RKO (cell line): Measurements from ENCODE around the gene NKG7.
A peak's percentile ranks its signal among the peaks of the same experiment; 100 is the strongest.

Experiments
- DNase-seq: peaks from one replicate; pipeline ENCODE4 v3.0.0-alpha.2; 2016; ENCODE audit warnings: low spot score

Gene NKG7

GRCh38 chr19:51361239-51361638 lies 11.2 kb downstream of the NKG7 start:
- no peak for DNase-seq

- DNase-seq, result peak; percentile 46
Observed at GRCh38 chr19:51359294-51359693, 13.2 kb downstream of the NKG7 start.

DNA sequence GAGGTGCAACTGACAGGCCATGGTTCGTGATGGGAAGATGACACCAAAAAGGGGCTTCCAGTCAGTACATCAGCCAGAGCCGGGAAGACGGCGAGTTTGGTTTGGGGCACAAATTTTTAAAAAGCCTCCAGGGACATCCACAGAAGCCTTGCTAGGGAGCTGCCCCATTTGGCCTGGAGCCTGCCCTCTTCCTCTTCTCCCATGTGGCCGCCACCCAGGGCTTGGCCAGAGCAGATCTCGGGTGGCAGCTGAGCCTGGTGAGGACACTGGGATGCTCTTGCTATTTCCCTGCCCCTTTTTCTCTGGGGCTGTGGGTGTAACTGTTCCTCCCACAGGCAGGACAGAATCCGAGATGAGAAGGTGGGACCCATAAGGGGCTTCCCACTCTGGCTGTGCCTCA lies 14.5 kb downstream of the NKG7 start:
- no peak for DNase-seq

GRCh38 chr19:51356159-51356801 lies 16.2 kb downstream of the NKG7 start:
- DNase-seq, result no peak

DNA sequence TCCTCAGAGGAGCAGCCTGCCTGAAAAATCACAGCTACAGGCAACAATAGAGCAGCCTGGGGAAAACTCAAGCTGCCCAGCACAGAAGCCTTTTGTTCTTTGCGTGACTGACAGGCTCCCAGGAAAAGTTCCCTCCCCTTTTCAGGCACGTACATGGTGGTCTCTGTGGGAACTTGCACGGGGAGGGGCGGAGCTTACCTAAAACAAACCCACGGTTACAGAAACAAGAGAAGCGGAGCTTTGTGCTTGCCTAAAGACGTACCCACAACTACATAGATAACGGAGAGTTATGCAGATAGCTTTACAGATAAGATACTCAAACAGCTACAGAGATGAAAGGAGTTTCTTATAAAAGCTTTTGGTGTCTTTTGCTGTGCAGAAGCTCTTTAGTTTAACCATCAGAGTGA lies 17.7 kb downstream of the NKG7 start:
- no peak for DNase-seq

GRCh38 chr19:51354103-51354741 lies 18.2 kb downstream of the NKG7 start:
- no peak for DNase-seq

- no peak for DNase-seq
Observed at GRCh38 chr19:51352783-51353360, 19.6 kb downstream of the NKG7 start.

DNA sequence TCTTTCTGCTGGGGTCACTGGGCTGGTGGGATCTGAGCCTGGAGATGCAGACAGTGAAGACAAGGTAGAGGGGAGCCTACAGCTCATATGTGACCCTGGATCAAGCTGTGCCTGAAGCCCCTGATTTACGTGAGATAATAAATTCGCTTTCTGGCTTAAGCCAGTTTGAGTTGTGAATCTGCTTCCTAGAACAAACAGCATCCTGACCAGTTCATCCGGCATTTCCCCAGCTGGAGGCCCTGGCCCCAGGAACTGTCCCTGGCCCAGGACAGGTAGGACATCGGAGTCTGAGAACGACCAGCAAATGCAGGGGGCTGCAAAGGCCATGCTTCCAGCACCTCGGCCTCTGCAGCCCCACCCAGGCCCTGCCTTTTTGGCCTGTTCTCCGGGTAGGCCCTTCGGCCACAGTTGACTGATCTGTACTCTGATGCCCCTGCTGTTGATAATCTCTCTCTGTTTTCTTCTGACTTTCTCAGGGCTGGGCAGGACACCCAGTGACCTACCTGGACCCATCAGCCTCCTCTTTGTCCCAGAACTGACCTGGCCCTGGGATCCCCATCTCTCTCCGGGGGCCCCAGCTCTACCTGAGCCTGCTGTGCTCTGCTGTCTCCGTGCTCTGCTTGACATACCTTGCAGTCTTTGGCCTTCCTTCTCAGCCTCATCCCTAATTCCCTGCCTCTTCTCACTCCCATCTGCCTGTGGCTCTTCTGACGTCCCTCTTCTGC lies 21.0 kb downstream of the NKG7 start:
- no peak for DNase-seq

- no peak for DNase-seq
Observed at GRCh38 chr19:51347209-51347928, 25.1 kb downstream of the NKG7 start.

- no peak for DNase-seq
Observed at GRCh38 chr19:51346742-51347141, 25.7 kb downstream of the NKG7 start.

DNA sequence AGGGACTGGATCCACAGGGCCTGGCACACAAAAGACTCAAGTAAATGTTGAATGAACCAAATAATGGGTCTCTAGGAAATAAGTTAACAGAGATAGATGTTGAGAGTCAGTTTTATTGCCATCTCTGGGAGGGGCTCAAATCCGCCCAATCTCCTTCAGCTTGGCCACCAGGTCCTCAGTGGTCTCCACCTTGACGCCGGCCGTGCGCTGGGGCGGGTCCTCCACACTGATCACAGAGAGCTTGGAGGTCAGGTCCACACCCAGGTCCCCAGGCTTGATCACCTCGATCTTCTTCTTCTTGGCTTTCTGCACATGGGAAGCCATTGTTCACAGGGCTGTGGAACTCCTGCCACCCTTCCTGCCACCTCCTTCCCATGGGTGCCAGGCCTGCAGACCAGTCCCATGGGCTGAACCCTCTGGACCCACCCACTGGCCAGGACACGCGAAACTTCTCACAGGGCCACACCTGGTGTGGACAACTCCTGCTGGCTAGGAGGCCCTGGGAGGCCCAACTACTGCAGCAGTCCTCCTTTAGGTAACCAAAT lies 27.3 kb downstream of the NKG7 start:
- no peak for DNase-seq

GRCh38 chr19:51342631-51343569 lies 29.6 kb downstream of the NKG7 start:
- no peak for DNase-seq

DNA sequence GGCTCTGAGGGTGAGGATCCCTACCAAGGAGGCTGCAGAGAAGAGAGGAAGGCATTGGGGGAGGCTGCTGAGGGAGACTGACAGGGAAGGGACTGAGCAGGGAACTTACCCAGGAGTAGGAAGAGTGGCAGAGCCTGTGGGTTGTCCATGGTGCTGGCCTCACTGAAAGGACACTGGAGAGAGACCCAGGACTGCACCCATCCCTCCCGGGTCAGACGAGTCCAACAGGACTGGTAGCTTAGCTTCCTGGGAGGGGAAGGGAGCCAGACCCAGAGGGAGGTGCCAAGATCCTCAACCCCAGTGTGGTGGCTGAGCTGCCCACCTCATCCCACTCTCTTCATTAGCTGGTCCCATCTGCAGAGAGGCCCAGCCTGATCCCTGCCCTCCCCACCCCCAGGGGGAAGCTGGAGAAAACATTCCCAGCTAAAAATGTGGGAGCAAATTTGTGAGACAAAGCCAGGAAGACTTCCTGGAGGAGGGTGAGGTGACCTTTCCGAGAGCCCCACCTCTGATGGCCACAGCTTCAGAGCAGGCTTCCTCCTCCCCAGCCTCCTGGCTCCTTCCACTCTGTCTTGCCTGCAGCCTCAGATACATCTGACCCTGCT lies 30.4 kb downstream of the NKG7 start, which contains the start of gene VSIG10L:
TSS of gene VSIG10L (minus strand) at position 164 of the 605 bp plus-strand sequence. CDS start at position 149, 15 bp downstream.
- no peak for DNase-seq

- DNase-seq, result no peak
Observed at GRCh38 chr19:51341066-51341465, 31.4 kb downstream of the NKG7 start.

- peak; percentile 95 for DNase-seq
Observed at GRCh38 chr19:51339687-51340656, 32.5 kb downstream of the NKG7 start.

DNA sequence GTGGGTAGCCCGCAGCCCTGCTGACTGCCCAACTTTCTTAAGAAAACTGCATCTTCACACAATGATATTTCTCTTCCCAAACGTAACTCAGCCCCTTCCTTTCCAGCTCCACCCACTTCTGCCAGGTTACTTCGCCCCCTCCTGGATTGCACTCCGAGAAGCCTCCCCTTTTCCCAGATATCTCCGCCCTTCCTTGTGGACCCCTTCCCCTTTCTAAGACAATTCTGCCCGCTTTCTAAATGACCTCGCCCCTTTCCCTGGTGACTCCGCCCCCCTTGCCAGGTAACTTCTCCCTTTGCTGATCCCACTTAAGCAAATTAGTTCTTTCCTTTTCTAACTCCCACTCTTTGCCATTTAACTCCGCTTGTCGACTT lies 33.2 kb downstream of the NKG7 start:
- DNase-seq, result no peak

GRCh38 chr19:51338563-51339312 lies 33.7 kb downstream of the NKG7 start:
- peak; percentile 83 for DNase-seq

GRCh38 chr19:51337861-51338562 lies 34.4 kb downstream of the NKG7 start:
- DNase-seq, result no peak
